ENCODE measurements around the gene BCL2. TPM values are rescaled to one million over a fixed set of nuclear protein-coding genes. Genes with fewer than 3 reads are reported as not detected.

Gene BCL2
- total RNA-seq, 1 donor from 2014 or later, result 4.9 TPM

DNA sequence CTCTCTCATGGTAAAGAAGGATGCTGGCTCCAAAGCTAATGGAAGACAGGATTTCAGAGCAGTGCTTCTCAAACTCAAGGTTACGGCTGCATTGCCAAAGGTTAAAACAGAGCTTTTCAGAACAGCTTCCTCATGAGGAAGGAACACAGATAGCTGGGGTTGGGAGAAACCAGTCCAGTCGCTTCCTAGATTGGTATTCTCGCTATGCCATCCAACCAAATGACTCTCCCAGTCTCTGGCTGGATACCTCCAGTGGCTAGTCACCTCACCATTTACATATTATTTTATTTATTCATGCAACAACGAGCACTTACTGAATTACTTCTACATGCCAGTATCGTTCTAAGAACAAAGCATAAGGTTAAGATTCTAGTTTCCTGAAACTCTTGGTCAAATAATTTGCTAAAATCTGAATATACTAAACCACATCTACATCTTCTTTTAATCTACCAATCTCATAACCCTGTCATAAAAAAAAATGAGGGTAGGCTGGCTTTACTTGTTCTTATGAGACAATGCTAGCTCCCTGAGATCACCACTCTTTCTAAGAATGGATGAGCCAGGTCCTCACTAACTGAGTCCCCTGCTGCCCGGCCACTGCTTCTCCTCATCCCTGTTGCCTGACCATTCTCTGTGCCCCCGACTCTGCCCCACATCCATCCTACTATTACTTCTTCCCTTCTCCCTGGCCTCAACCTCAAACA is 27.1 kb upstream of the BCL2 start:
- Histone ChIP-seq H3K4me3 (no peak overlapping the region), H3K27me3 (no peaks in the 10 kb centered on the region), H3K4me2 (no peak overlapping the region), H3K9me3 (ENCODE audit: low read depth) (no peaks in the 10 kb centered on the region), H3K9ac (no peak overlapping the region), H4K20me1 (ENCODE audit: low read depth) (peaks cover 3% of the 10 kb centered on the region), H3F3A (ENCODE audit: low read depth) (no peaks in the 10 kb centered on the region), H3K4me1 (no peaks in the 10 kb centered on the region), H2AFZ (replicated peaks) (no peak overlapping the region), H3K36me3 (no peaks in the 10 kb centered on the region), H3K79me2 (ENCODE audit: low read depth) (no peaks in the 10 kb centered on the region), H3K27ac (no peak overlapping the region)
- peaks cover 17% of the 10 kb centered on the region for H3K36me3 Mint-ChIP-seq
- no peak overlapping the region for H3K27ac Mint-ChIP-seq
- peaks cover 2% of the 10 kb centered on the region for H3K27me3 Mint-ChIP-seq (ENCODE audit: insufficient read depth, low read depth)
- DNase-seq (ENCODE audit: low spot score), result no peak
- no peak for TF ChIP-seq EZH2 (IDR thresholded peaks at IDR 0.05)
- TF ChIP-seq, protein P1, sequence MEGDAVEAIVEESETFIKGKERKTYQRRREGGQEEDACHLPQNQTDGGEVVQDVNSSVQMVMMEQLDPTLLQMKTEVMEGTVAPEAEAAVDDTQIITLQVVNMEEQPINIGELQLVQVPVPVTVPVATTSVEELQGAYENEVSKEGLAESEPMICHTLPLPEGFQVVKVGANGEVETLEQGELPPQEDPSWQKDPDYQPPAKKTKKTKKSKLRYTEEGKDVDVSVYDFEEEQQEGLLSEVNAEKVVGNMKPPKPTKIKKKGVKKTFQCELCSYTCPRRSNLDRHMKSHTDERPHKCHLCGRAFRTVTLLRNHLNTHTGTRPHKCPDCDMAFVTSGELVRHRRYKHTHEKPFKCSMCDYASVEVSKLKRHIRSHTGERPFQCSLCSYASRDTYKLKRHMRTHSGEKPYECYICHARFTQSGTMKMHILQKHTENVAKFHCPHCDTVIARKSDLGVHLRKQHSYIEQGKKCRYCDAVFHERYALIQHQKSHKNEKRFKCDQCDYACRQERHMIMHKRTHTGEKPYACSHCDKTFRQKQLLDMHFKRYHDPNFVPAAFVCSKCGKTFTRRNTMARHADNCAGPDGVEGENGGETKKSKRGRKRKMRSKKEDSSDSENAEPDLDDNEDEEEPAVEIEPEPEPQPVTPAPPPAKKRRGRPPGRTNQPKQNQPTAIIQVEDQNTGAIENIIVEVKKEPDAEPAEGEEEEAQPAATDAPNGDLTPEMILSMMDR (IDR thresholded peaks at IDR 0.05), result no peak
- no peaks in the 10 kb centered on the region for H3K9me3 Mint-ChIP-seq
- no peak overlapping the region for H3K4me3 Mint-ChIP-seq
- no peaks in the 10 kb centered on the region for H3K4me1 Mint-ChIP-seq

DNA sequence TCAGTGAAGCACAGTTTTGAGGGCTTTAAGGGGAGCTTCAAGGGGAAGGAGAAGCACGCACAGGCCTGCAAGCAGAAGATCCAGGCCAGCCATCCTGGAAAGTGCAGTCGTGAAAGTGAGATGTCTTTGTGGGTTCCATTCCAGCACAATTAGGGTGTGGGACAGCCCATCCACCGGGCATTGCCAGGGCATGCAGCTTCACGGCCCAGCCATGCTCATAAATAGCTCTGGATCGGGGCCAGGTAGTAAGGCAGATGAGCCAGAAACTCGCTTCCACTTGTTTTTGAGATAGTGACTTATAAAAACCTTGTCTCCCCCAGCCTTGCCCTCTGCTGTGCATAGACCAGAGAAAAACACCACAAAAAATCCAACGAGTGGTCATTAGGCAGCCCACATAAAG is 26.5 kb upstream of the BCL2 start:
- H3K4me2 ChIP-seq, result no peak overlapping the region
- no peaks in the 10 kb centered on the region for H3K9me3 Mint-ChIP-seq
- H3K4me3 Mint-ChIP-seq, result no peak overlapping the region
- no peaks in the 10 kb centered on the region for H3F3A ChIP-seq (ENCODE audit: low read depth)
- peaks cover 2% of the 10 kb centered on the region for H3K27me3 Mint-ChIP-seq (ENCODE audit: insufficient read depth, low read depth)
- H3K9ac ChIP-seq, result no peak overlapping the region
- no peak overlapping the region for H2AFZ ChIP-seq (replicated peaks)
- no peaks in the 10 kb centered on the region for H3K36me3 ChIP-seq
- H3K36me3 Mint-ChIP-seq, result peaks cover 17% of the 10 kb centered on the region
- no peaks in the 10 kb centered on the region for H3K27me3 ChIP-seq
- H3K27ac Mint-ChIP-seq, result no peak overlapping the region
- H3K79me2 ChIP-seq (ENCODE audit: low read depth), result no peaks in the 10 kb centered on the region
- peaks cover 3% of the 10 kb centered on the region for H4K20me1 ChIP-seq (ENCODE audit: low read depth)
- TF ChIP-seq EZH2phosphoT487 (IDR thresholded peaks at IDR 0.05) (no peak), EZH2 (IDR thresholded peaks at IDR 0.05) (no peak)
- TF ChIP-seq, protein P1 (IDR thresholded peaks at IDR 0.05), result no peak
- no peaks in the 10 kb centered on the region for H3K4me1 ChIP-seq
- no peak for DNase-seq (ENCODE audit: low spot score)
- H3K27ac ChIP-seq, result no peak overlapping the region
- H3K9me3 ChIP-seq (ENCODE audit: low read depth), result no peaks in the 10 kb centered on the region
- H3K4me3 ChIP-seq, result no peak overlapping the region
- H3K4me1 Mint-ChIP-seq, result no peaks in the 10 kb centered on the region

DNA sequence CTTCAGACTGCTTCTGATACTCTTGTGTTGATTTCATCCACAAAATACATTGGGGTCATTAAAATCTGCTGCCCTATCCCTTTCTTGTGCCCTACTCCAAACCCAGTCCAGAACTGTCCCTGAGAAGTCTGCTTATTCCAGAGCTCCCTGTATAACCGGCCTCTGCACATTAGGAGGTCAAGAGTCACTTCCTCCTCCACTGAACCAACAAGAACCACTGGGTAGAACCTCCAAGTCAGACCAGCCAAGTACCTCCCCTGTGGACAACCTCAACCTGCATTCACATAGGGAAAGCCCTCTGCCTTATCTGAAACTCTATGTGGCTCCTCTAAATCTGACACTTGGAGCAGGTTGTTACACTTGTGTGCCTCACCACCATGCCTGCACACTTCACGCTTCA is 25.3 kb upstream of the BCL2 start:
- H3K4me1 ChIP-seq, result no peaks in the 10 kb centered on the region
- no peak overlapping the region for H3K27ac ChIP-seq
- Mint-ChIP-seq H3K27ac (peak overlapping the region; percentile 58), H3K27me3 (ENCODE audit: insufficient read depth, low read depth) (peaks cover 2% of the 10 kb centered on the region), H3K4me1 (no peaks in the 10 kb centered on the region), H3K4me3 (no peak overlapping the region), H3K36me3 (peaks cover 15% of the 10 kb centered on the region), H3K9me3 (no peaks in the 10 kb centered on the region)
- no peak overlapping the region for H3K4me2 ChIP-seq
- no peaks in the 10 kb centered on the region for H3K79me2 ChIP-seq (ENCODE audit: low read depth)
- H3K9me3 ChIP-seq (ENCODE audit: low read depth), result no peaks in the 10 kb centered on the region
- TF ChIP-seq, protein P1 (IDR thresholded peaks at IDR 0.05), result no peak
- TF ChIP-seq EZH2phosphoT487 (IDR thresholded peaks at IDR 0.05), result no peak
- TF ChIP-seq EZH2 (IDR thresholded peaks at IDR 0.05), result no peak
- no peak for DNase-seq (ENCODE audit: low spot score)
- no peak overlapping the region for H3K9ac ChIP-seq
- H3K4me3 ChIP-seq, result no peak overlapping the region
- H3F3A ChIP-seq (ENCODE audit: low read depth), result no peaks in the 10 kb centered on the region
- peaks cover 3% of the 10 kb centered on the region for H4K20me1 ChIP-seq (ENCODE audit: low read depth)
- H3K27me3 ChIP-seq, result no peaks in the 10 kb centered on the region
- H3K36me3 ChIP-seq, result no peaks in the 10 kb centered on the region
- H2AFZ ChIP-seq (replicated peaks), result no peak overlapping the region
